Measurements from ENCODE around the gene FYB1.

FYB1 gene

DNA sequence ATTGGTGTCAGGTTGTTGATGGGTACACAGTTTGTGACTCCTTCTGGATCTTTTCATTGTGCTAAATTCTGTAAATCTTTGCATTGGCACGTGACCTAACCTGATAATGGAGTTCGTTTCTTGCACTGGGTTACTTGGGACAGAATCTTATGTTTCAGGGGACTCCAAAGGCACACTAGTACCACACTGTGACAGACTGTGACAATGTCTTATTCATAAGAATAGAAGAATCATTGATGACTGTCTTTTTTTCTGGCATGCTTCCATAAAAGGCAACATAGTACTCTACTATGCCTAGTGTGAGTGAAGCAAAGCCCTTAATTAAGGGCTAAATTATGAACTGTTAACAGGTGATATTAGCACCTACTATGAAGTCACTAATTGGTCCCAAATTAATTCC lies 109.8 kb downstream of the FYB1 start:
- no peak for DNase-seq (ENCODE audit: low spot score)
- H4K8ac ChIP-seq (ENCODE audit: low read depth, low read length) = no peak overlapping the region
- WGBS, 2 donors (ENCODE audit: extremely low coverage in 2 of 2, insufficient read length in 2 of 2, insufficient replicate concordance in 1 of 2) = no CpG with 5 or more reads among the region's 2 CpGs

DNA sequence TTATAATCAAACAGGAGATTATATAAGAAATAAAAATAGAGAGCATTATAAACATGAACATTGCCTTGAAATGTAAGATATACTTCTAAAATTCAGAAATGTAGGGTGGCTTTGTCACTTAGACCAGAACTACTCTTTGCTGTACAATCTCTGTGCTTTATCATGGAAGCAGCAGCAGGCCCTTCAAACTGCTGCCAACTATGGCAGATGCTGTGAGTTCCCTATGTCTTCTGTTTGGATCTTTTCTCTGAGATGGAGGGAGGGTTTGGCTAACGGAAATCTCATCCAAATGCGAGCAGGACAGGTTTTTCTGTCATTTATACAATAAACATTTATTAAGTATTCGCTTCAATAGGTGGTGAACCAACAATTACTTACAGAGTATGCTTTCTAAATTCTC lies 110.4 kb downstream of the FYB1 start:
- H3K79me1 ChIP-seq (ENCODE audit: low read depth, low read length) = no peaks in the 10 kb centered on the region
- no peak overlapping the region for H3K18ac ChIP-seq (ENCODE audit: low read length)
- H3K4ac ChIP-seq (ENCODE audit: low read length) = no peak overlapping the region
- no peak overlapping the region for H2BK120ac ChIP-seq (ENCODE audit: low read depth, low read length)
- no peaks in the 10 kb centered on the region for H3K9me3 ChIP-seq (replicated peaks in 1 of 2; ENCODE audit: control insufficient read depth in 2 of 2, insufficient read depth in 1 of 2, low read depth in 1 of 2, low read length in 2 of 2)
- no peak overlapping the region for H4K8ac ChIP-seq (ENCODE audit: low read depth, low read length)
- H3K27ac ChIP-seq (replicated peaks; ENCODE audit: low read length) = no peak overlapping the region
- no peak for DNase-seq (ENCODE audit: low spot score)
- no peak overlapping the region for H3K14ac ChIP-seq (ENCODE audit: low read length)
- H3K9ac ChIP-seq (ENCODE audit: low read depth, low read length, poor library complexity) = no peak overlapping the region
- H3K4me2 ChIP-seq (ENCODE audit: insufficient read depth, low read length, poor library complexity, severe bottlenecking) = no peak overlapping the region
- no CpG with 5 or more reads among the region's 3 CpGs for WGBS, 2 donors (ENCODE audit: extremely low coverage in 2 of 2, insufficient read length in 2 of 2, insufficient replicate concordance in 1 of 2)
- H2AFZ ChIP-seq (ENCODE audit: low read length) = peak overlapping the region; percentile 27
- H3K23ac ChIP-seq (ENCODE audit: low read depth, low read length, poor library complexity) = no peak overlapping the region
- no peak overlapping the region for H2BK12ac ChIP-seq (ENCODE audit: low read length)
- H2BK5ac ChIP-seq (ENCODE audit: low read length) = no peak overlapping the region
- H2BK15ac ChIP-seq (ENCODE audit: low read length) = no peak overlapping the region
- H3K4me3 ChIP-seq (ENCODE audit: low read length in 2 of 2) = no peak overlapping the region
- H3K27me3 ChIP-seq (ENCODE audit: control insufficient read depth in 3 of 3, insufficient read depth in 3 of 3, low read depth in 1 of 3, low read length in 3 of 3) = no peaks in the 10 kb centered on the region
- no peaks in the 10 kb centered on the region for H3K36me3 ChIP-seq (replicated peaks in 1 of 2; ENCODE audit: control insufficient read depth in 2 of 2, insufficient read depth in 2 of 2, low read length in 2 of 2)
- H4K91ac ChIP-seq (ENCODE audit: low read depth, low read length, poor library complexity) = no peak overlapping the region
- no peak overlapping the region for H2AK5ac ChIP-seq (ENCODE audit: low read depth, low read length)
- no peaks in the 10 kb centered on the region for H3K4me1 ChIP-seq (ENCODE audit: control insufficient read depth in 2 of 2, insufficient read depth in 1 of 2, low read depth in 1 of 2, low read length in 2 of 2)

More for the DNA sequence above, 109.8 kb downstream of the FYB1 start:
- H3K9me3 ChIP-seq (replicated peaks in 1 of 2; ENCODE audit: control insufficient read depth in 2 of 2, insufficient read depth in 1 of 2, low read depth in 1 of 2, low read length in 2 of 2) = no peaks in the 10 kb centered on the region
- H3K79me1 ChIP-seq (ENCODE audit: low read depth, low read length) = no peaks in the 10 kb centered on the region
- H3K4me2 ChIP-seq (ENCODE audit: insufficient read depth, low read length, poor library complexity, severe bottlenecking) = no peak overlapping the region
- H2BK12ac ChIP-seq (ENCODE audit: low read length) = no peak overlapping the region
- no peaks in the 10 kb centered on the region for H3K4me1 ChIP-seq (ENCODE audit: control insufficient read depth in 2 of 2, insufficient read depth in 1 of 2, low read depth in 1 of 2, low read length in 2 of 2)
- no peak overlapping the region for H3K18ac ChIP-seq (ENCODE audit: low read length)
- no peak overlapping the region for H2BK15ac ChIP-seq (ENCODE audit: low read length)
- no peak overlapping the region for H3K27ac ChIP-seq (replicated peaks; ENCODE audit: low read length)
- H3K23ac ChIP-seq (ENCODE audit: low read depth, low read length, poor library complexity) = no peak overlapping the region
- no peak overlapping the region for H3K4me3 ChIP-seq (ENCODE audit: low read length in 2 of 2)
- no peaks in the 10 kb centered on the region for H3K27me3 ChIP-seq (ENCODE audit: control insufficient read depth in 3 of 3, insufficient read depth in 3 of 3, low read depth in 1 of 3, low read length in 3 of 3)
- H3K14ac ChIP-seq (ENCODE audit: low read length) = no peak overlapping the region
- no peak overlapping the region for H2BK120ac ChIP-seq (ENCODE audit: low read depth, low read length)
- H3K36me3 ChIP-seq (replicated peaks in 1 of 2; ENCODE audit: control insufficient read depth in 2 of 2, insufficient read depth in 2 of 2, low read length in 2 of 2) = no peaks in the 10 kb centered on the region
- H2AFZ ChIP-seq (ENCODE audit: low read length) = no peak overlapping the region
- H3K9ac ChIP-seq (ENCODE audit: low read depth, low read length, poor library complexity) = no peak overlapping the region
- H4K91ac ChIP-seq (ENCODE audit: low read depth, low read length, poor library complexity) = no peak overlapping the region
- no peak overlapping the region for H2BK5ac ChIP-seq (ENCODE audit: low read length)
- no peak overlapping the region for H3K4ac ChIP-seq (ENCODE audit: low read length)
- H2AK5ac ChIP-seq (ENCODE audit: low read depth, low read length) = no peak overlapping the region

DNA sequence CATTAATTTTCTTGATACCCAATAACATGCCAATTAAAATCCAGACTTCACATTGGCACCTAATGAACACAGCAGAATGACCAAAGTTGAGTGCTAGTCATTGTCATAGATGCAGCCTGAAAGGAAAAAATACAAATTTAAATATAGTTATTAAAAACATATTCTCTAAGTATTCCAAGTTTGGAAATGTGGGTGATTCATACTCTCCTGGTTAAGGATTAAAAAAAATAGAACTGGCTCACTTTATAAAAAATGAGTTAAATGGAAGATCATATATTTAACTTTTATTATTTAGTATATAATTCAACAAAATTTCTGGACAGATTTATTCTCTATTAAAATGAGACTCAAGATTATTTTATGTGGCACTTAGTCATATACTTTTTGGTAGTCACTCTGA lies 112.0 kb downstream of the FYB1 start:
- Histone ChIP-seq H3K27ac (replicated peaks; ENCODE audit: low read length) (no peak overlapping the region), H3K9ac (ENCODE audit: low read depth, low read length, poor library complexity) (no peak overlapping the region), H2BK12ac (ENCODE audit: low read length) (no peak overlapping the region), H3K36me3 (replicated peaks in 1 of 2; ENCODE audit: control insufficient read depth in 2 of 2, insufficient read depth in 2 of 2, low read length in 2 of 2) (no peaks in the 10 kb centered on the region), H4K91ac (ENCODE audit: low read depth, low read length, poor library complexity) (no peak overlapping the region), H2BK15ac (ENCODE audit: low read length) (no peak overlapping the region), H3K4me3 (ENCODE audit: low read length in 2 of 2) (no peak overlapping the region), H3K4ac (ENCODE audit: low read length) (no peak overlapping the region), H2AFZ (ENCODE audit: low read length) (no peak overlapping the region), H3K27me3 (ENCODE audit: control insufficient read depth in 3 of 3, insufficient read depth in 3 of 3, low read depth in 1 of 3, low read length in 3 of 3) (no peaks in the 10 kb centered on the region), H3K79me1 (ENCODE audit: low read depth, low read length) (no peaks in the 10 kb centered on the region), H4K8ac (ENCODE audit: low read depth, low read length) (no peak overlapping the region), H3K4me1 (ENCODE audit: control insufficient read depth in 2 of 2, insufficient read depth in 1 of 2, low read depth in 1 of 2, low read length in 2 of 2) (no peaks in the 10 kb centered on the region), H2BK120ac (ENCODE audit: low read depth, low read length) (no peak overlapping the region), H3K14ac (ENCODE audit: low read length) (no peak overlapping the region), H3K23ac (ENCODE audit: low read depth, low read length, poor library complexity) (no peak overlapping the region), H2AK5ac (ENCODE audit: low read depth, low read length) (no peak overlapping the region), H3K4me2 (ENCODE audit: insufficient read depth, low read length, poor library complexity, severe bottlenecking) (no peak overlapping the region), H2BK5ac (ENCODE audit: low read length) (no peak overlapping the region), H3K18ac (ENCODE audit: low read length) (no peak overlapping the region), H3K9me3 (replicated peaks in 1 of 2; ENCODE audit: control insufficient read depth in 2 of 2, insufficient read depth in 1 of 2, low read depth in 1 of 2, low read length in 2 of 2) (no peaks in the 10 kb centered on the region)
- no peak for DNase-seq (ENCODE audit: low spot score)

DNA sequence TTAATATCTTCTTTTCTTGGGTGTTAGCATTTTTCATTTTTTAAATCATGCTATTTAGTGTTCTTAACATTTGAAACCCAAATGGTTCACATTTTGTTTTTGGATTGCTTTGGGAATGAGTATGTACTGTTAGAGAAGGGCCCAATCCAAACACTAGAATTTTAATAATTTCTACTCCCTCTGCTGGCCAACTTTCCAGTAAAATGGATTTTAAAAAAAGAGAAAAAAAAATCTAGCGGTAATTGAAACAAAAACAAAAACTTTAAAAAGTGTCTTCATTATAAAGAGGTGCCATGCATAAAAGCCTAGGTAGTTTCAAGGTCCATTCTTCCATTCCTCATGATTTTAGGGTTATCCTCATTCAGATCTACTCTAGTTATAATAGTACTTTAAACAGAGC lies 113.0 kb downstream of the FYB1 start:
- Histone ChIP-seq H3K4me1 (ENCODE audit: control insufficient read depth in 2 of 2, insufficient read depth in 1 of 2, low read depth in 1 of 2, low read length in 2 of 2) (no peaks in the 10 kb centered on the region), H3K27ac (replicated peaks; ENCODE audit: low read length) (no peak overlapping the region), H3K18ac (ENCODE audit: low read length) (no peak overlapping the region), H3K9ac (ENCODE audit: low read depth, low read length, poor library complexity) (no peak overlapping the region), H3K4me3 (ENCODE audit: low read length in 2 of 2) (no peak overlapping the region), H4K8ac (ENCODE audit: low read depth, low read length) (no peak overlapping the region), H3K36me3 (replicated peaks in 1 of 2; ENCODE audit: control insufficient read depth in 2 of 2, insufficient read depth in 2 of 2, low read length in 2 of 2) (no peaks in the 10 kb centered on the region), H2BK120ac (ENCODE audit: low read depth, low read length) (no peak overlapping the region), H2AFZ (ENCODE audit: low read length) (no peak overlapping the region), H2BK15ac (ENCODE audit: low read length) (no peak overlapping the region), H2BK12ac (ENCODE audit: low read length) (no peak overlapping the region), H4K91ac (ENCODE audit: low read depth, low read length, poor library complexity) (no peak overlapping the region), H2BK5ac (ENCODE audit: low read length) (no peak overlapping the region), H3K27me3 (ENCODE audit: control insufficient read depth in 3 of 3, insufficient read depth in 3 of 3, low read depth in 1 of 3, low read length in 3 of 3) (no peaks in the 10 kb centered on the region), H3K79me1 (ENCODE audit: low read depth, low read length) (no peaks in the 10 kb centered on the region), H3K23ac (ENCODE audit: low read depth, low read length, poor library complexity) (no peak overlapping the region), H3K9me3 (replicated peaks in 1 of 2; ENCODE audit: control insufficient read depth in 2 of 2, insufficient read depth in 1 of 2, low read depth in 1 of 2, low read length in 2 of 2) (no peaks in the 10 kb centered on the region), H3K4me2 (ENCODE audit: insufficient read depth, low read length, poor library complexity, severe bottlenecking) (no peak overlapping the region), H3K14ac (ENCODE audit: low read length) (no peak overlapping the region), H2AK5ac (ENCODE audit: low read depth, low read length) (no peak overlapping the region), H3K4ac (ENCODE audit: low read length) (no peak overlapping the region)
- no CpG with 5 or more reads among the region's 1 CpG for WGBS, 2 donors (ENCODE audit: extremely low coverage in 2 of 2, insufficient read length in 2 of 2, insufficient replicate concordance in 1 of 2)
- DNase-seq (ENCODE audit: low spot score) = no peak

All from neuronal stem cell (in vitro differentiated cells).